HEK293 (cell line): ENCODE results near the gene PTPRK.

ENCODE experiments used
- CTCF ChIA-PET: fragments of 350-600 bp; formaldehyde crosslinking; extraction: SDS; loops from one replicate; lab custom pipeline; 2021; ENCODE audit warnings: antibody characterized with exemption; lab: Yijun Ruan, JAX
- POLR2A ChIA-PET: fragments of 300-600 bp; formaldehyde crosslinking; extraction: SDS; loops from one replicate; lab custom pipeline; 2020; ENCODE audit warnings: antibody characterized with exemption, inconsistent platforms; lab: Yijun Ruan, JAX
- H3K27ac ChIP-seq: fragments of 200-500 bp; sonication (Bioruptor generic); 2 replicates; pipeline ENCODE4 v1.5.1; 2014; ENCODE audit warnings: low read depth, low read length, control low read depth, inconsistent platforms; ENCODE audit errors: extremely low read depth
- H3K36me3 ChIP-seq, 2 experiments: fragments of 200-500 bp in 1 of 2; sonication (Bioruptor generic) in 1 of 2; 1 replicate in 1 of 2; 2 replicates in 1 of 2; pipeline ENCODE4 v1.5.1; 2014 to 2017; ENCODE audit warnings: inconsistent platforms in 2 of 2, low read length in 2 of 2; ENCODE audit not compliant: control insufficient read depth in 2 of 2, insufficient read depth in 1 of 2
- H3K4me1 ChIP-seq: fragments of 200-500 bp; sonication (Bioruptor generic); 2 replicates; pipeline ENCODE4 v1.5.1; 2014; ENCODE audit warnings: mild to moderate bottlenecking, low read length, inconsistent platforms; ENCODE audit not compliant: control insufficient read depth, insufficient read depth
- H3K4me3 ChIP-seq: 2 replicates; pipeline ENCODE4 v1.5.1; 2011; ENCODE audit warnings: low read depth, mild to moderate bottlenecking, control low read depth, low read length, moderate library complexity
- H3K9me3 ChIP-seq: fragments of 200-500 bp; sonication (Bioruptor generic); 2 replicates; pipeline ENCODE4 v1.5.1; 2014; ENCODE audit warnings: low read depth, low read length, inconsistent platforms; ENCODE audit not compliant: control insufficient read depth, insufficient read depth
- OSR2 ChIP-seq: fragments of 450-650 bp; formaldehyde crosslinking; IDR thresholded peaks from 2 replicates; pipeline ENCODE4 v1.5.1; 2016; ENCODE audit warnings: missing biosample characterization, missing genetic modification characterization
- PRDM1 ChIP-seq: fragments of 450-650 bp; formaldehyde crosslinking; IDR thresholded peaks from 2 replicates; pipeline ENCODE4; 2016; ENCODE audit warnings: missing biosample characterization, missing genetic modification characterization
- TRIM28 ChIP-seq: IDR thresholded peaks from 2 replicates; pipeline ENCODE4 v1.6.1; 2011; ENCODE audit warnings: low read length, control low read depth, borderline replicate concordance
- ZFP69B ChIP-seq: fragments of 450-650 bp; formaldehyde crosslinking; IDR thresholded peaks from 2 replicates; pipeline ENCODE4 v1.5.1; 2016; ENCODE audit warnings: missing biosample characterization, missing genetic modification characterization
- ZNF112 ChIP-seq: fragments of 450-650 bp; formaldehyde crosslinking; IDR thresholded peaks from 2 replicates; pipeline ENCODE4 v1.5.0; 2017; ENCODE audit warnings: missing biosample characterization, missing genetic modification characterization
- ZNF121 ChIP-seq: fragments of 450-650 bp; formaldehyde crosslinking; IDR thresholded peaks from 2 replicates; pipeline ENCODE4 v1.5.1; 2016; ENCODE audit warnings: missing biosample characterization, missing genetic modification characterization
- ZNF214 ChIP-seq: fragments of 450-650 bp; formaldehyde crosslinking; IDR thresholded peaks from 2 replicates; pipeline ENCODE4 v1.5.1; 2017; ENCODE audit warnings: missing biosample characterization, mild to moderate bottlenecking, missing genetic modification characterization, borderline replicate concordance
- ZNF324 ChIP-seq: fragments of 450-650 bp; formaldehyde crosslinking; IDR thresholded peaks from 2 replicates; pipeline ENCODE4 v1.5.1; 2016; ENCODE audit warnings: missing biosample characterization, missing genetic modification characterization
- ZNF549 ChIP-seq: fragments of 450-650 bp; IDR thresholded peaks from 2 replicates; pipeline ENCODE4 v1.5.1; 2018; ENCODE audit warnings: missing biosample characterization, missing genetic modification characterization, mild to moderate bottlenecking, inconsistent platforms, moderate library complexity
- ZNF768 ChIP-seq: fragments of 450-650 bp; formaldehyde crosslinking; IDR thresholded peaks from 2 replicates; pipeline ENCODE4 v1.5.1; 2018; ENCODE audit warnings: missing biosample characterization, mild to moderate bottlenecking, missing genetic modification characterization
- ZNF785 ChIP-seq: fragments of 450-650 bp; formaldehyde crosslinking; IDR thresholded peaks from 2 replicates; pipeline ENCODE4 v1.5.1; 2016; ENCODE audit warnings: missing biosample characterization, missing genetic modification characterization
- TF ChIP-seq, protein P1 (sequence below): fragments of 450-650 bp; formaldehyde crosslinking; IDR thresholded peaks from 2 replicates; pipeline ENCODE4 v1.5.1; 2016; ENCODE audit warnings: missing biosample characterization, missing genetic modification characterization
- TF ChIP-seq, protein P2 (sequence below): fragments of 450-650 bp; formaldehyde crosslinking; IDR thresholded peaks from 2 replicates; pipeline ENCODE4 v1.5.1; 2016; ENCODE audit warnings: missing biosample characterization, missing genetic modification characterization
- TF ChIP-seq, protein P3 (sequence below): fragments of 450-650 bp; formaldehyde crosslinking; conservative IDR thresholded peaks from 2 replicates; pipeline ENCODE4 v1.5.1; 2016; ENCODE audit warnings: low read depth, missing biosample characterization, missing genetic modification characterization
- TF ChIP-seq, protein P4 (sequence below): fragments of 450-650 bp; formaldehyde crosslinking; IDR thresholded peaks from 2 replicates; pipeline ENCODE4; 2016; ENCODE audit warnings: missing biosample characterization, missing genetic modification characterization
- TF ChIP-seq, protein P5 (sequence below): fragments of 450-650 bp; formaldehyde crosslinking; IDR thresholded peaks from 2 replicates; pipeline ENCODE4 v1.5.1; 2016; ENCODE audit warnings: missing biosample characterization, missing genetic modification characterization
- TF ChIP-seq, protein P6 (sequence below): fragments of 450-650 bp; formaldehyde crosslinking; IDR thresholded peaks from 2 replicates; pipeline ENCODE4 v1.5.0; 2017; ENCODE audit warnings: missing biosample characterization, missing genetic modification characterization, borderline replicate concordance
- TF ChIP-seq, protein P7 (sequence below): fragments of 450-650 bp; formaldehyde crosslinking; IDR thresholded peaks from 2 replicates; pipeline ENCODE4 v1.5.1; 2016; ENCODE audit warnings: missing biosample characterization, missing genetic modification characterization

PTPRK gene

DNA sequence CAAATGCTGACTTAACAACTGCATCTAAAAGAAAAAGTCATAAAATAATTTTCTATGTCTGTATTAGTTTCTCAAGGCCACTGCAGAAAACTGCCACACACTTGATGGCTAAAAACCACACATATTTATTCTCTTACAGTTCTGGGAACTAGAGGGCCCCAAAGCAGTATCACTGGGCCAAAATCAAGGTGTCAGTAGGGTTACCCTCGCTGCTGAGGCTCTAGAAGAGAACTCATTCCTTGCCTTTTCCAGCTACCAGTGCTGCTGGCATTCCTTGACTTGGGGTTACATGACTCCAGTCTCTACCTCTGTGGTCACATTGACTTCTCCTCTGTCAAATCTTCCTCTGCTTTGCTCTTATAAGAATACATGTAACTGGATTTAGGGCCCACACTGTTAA lies 494.9 kb downstream of the PTPRK start:
- Histone ChIP-seq H3K36me3 (no peaks in the 10 kb centered on the region), H3K27ac (no peak overlapping the region), H3K4me1 (no peaks in the 10 kb centered on the region), H3K4me3 (no peak overlapping the region), H3K9me3 (no peaks in the 10 kb centered on the region)
- TF ChIP-seq, protein P1, sequence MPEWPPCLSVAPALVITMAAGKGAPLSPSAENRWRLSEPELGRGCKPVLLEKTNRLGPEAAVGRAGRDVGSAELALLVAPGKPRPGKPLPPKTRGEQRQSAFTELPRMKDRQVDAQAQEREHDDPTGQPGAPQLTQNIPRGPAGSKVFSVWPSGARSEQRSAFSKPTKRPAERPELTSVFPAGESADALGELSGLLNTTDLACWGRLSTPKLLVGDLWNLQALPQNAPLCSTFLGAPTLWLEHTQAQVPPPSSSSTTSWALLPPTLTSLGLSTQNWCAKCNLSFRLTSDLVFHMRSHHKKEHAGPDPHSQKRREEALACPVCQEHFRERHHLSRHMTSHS, result no peak
- TF ChIP-seq ZNF549 (tag by site-specific recombination) (no peak), TRIM28 (no peak), ZNF214 (tag by site-specific recombination) (no peak), PRDM1 (tag by site-specific recombination) (no peak), ZNF112 (no peak), ZNF768 (tag by site-specific recombination) (no peak)
- TF ChIP-seq, protein P2, sequence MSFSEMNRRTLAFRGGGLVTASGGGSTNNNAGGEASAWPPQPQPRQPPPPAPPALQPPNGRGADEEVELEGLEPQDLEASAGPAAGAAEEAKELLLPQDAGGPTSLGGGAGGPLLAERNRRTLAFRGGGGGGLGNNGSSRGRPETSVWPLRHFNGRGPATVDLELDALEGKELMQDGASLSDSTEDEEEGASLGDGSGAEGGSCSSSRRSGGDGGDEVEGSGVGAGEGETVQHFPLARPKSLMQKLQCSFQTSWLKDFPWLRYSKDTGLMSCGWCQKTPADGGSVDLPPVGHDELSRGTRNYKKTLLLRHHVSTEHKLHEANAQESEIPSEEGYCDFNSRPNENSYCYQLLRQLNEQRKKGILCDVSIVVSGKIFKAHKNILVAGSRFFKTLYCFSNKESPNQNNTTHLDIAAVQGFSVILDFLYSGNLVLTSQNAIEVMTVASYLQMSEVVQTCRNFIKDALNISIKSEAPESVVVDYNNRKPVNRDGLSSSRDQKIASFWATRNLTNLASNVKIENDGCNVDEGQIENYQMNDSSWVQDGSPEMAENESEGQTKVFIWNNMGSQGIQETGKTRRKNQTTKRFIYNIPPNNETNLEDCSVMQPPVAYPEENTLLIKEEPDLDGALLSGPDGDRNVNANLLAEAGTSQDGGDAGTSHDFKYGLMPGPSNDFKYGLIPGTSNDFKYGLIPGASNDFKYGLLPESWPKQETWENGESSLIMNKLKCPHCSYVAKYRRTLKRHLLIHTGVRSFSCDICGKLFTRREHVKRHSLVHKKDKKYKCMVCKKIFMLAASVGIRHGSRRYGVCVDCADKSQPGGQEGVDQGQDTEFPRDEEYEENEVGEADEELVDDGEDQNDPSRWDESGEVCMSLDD (tag by site-specific recombination), result no peak
- TF ChIP-seq, protein P3, sequence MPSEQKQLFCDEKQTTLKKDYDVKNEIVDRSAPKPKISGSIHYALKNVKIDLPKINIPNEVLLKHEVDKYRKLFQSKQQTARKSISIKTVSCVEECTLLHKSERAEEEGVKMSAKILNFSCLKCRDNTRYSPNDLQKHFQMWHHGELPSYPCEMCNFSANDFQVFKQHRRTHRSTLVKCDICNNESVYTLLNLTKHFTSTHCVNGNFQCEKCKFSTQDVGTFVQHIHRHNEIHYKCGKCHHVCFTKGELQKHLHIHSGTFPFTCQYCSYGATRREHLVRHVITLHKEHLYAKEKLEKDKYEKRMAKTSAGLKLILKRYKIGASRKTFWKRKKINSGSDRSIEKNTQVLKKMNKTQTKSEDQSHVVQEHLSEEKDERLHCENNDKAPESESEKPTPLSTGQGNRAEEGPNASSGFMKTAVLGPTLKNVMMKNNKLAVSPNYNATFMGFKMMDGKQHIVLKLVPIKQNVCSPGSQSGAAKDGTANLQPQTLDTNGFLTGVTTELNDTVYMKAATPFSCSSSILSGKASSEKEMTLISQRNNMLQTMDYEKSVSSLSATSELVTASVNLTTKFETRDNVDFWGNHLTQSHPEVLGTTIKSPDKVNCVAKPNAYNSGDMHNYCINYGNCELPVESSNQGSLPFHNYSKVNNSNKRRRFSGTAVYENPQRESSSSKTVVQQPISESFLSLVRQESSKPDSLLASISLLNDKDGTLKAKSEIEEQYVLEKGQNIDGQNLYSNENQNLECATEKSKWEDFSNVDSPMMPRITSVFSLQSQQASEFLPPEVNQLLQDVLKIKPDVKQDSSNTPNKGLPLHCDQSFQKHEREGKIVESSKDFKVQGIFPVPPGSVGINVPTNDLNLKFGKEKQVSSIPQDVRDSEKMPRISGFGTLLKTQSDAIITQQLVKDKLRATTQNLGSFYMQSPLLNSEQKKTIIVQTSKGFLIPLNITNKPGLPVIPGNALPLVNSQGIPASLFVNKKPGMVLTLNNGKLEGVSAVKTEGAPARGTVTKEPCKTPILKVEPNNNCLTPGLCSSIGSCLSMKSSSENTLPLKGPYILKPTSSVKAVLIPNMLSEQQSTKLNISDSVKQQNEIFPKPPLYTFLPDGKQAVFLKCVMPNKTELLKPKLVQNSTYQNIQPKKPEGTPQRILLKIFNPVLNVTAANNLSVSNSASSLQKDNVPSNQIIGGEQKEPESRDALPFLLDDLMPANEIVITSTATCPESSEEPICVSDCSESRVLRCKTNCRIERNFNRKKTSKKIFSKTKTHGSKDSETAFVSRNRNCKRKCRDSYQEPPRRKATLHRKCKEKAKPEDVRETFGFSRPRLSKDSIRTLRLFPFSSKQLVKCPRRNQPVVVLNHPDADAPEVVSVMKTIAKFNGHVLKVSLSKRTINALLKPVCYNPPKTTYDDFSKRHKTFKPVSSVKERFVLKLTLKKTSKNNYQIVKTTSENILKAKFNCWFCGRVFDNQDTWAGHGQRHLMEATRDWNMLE (tag by site-specific recombination), result no peak
- TF ChIP-seq, protein P4, sequence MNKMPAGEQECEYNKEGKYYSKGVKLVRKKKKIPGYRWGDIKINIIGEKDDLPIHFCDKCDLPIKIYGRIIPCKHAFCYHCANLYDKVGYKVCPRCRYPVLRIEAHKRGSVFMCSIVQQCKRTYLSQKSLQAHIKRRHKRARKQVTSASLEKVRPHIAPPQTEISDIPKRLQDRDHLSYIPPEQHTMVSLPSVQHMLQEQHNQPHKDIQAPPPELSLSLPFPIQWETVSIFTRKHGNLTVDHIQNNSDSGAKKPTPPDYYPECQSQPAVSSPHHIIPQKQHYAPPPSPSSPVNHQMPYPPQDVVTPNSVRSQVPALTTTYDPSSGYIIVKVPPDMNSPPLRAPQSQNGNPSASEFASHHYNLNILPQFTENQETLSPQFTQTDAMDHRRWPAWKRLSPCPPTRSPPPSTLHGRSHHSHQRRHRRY, result no peak
- CTCF ChIA-PET, result interaction anchor here (0.6 kb wide), 1 partner anchor 290 kb away, joined by 3 read pairs; no protein-coding TSS in a partner anchor
- POLR2A ChIA-PET, result no interaction called here

DNA sequence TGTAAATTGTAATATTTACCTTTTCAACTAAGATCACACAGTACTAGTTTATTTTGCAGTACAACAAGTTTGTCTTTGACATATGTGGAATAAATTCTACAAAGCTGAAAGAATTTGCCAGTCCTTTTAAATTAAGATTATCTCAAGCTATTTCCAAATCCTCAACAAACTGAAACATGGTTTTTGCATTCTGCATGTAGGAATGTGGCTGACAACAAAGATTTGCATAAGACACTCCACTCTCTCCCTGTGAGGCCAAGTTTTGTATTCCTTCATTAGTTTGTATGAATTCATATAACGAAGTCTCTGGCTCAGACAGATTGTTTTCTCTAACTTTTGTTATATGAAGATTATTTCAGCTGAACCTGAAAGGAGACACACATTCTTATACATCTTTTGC lies 495.4 kb downstream of the PTPRK start:
- no peak overlapping the region for H3K4me3 ChIP-seq
- H3K9me3 ChIP-seq, result no peaks in the 10 kb centered on the region
- H3K36me3 ChIP-seq, result no peaks in the 10 kb centered on the region
- no peaks in the 10 kb centered on the region for H3K4me1 ChIP-seq
- ChIA-PET POLR2A (no interaction called here), CTCF (interaction anchor here (0.6 kb wide), 1 partner anchor 291 kb away, joined by 3 read pairs; no protein-coding TSS in a partner anchor)
- H3K27ac ChIP-seq, result no peak overlapping the region
- TF ChIP-seq, protein P5, sequence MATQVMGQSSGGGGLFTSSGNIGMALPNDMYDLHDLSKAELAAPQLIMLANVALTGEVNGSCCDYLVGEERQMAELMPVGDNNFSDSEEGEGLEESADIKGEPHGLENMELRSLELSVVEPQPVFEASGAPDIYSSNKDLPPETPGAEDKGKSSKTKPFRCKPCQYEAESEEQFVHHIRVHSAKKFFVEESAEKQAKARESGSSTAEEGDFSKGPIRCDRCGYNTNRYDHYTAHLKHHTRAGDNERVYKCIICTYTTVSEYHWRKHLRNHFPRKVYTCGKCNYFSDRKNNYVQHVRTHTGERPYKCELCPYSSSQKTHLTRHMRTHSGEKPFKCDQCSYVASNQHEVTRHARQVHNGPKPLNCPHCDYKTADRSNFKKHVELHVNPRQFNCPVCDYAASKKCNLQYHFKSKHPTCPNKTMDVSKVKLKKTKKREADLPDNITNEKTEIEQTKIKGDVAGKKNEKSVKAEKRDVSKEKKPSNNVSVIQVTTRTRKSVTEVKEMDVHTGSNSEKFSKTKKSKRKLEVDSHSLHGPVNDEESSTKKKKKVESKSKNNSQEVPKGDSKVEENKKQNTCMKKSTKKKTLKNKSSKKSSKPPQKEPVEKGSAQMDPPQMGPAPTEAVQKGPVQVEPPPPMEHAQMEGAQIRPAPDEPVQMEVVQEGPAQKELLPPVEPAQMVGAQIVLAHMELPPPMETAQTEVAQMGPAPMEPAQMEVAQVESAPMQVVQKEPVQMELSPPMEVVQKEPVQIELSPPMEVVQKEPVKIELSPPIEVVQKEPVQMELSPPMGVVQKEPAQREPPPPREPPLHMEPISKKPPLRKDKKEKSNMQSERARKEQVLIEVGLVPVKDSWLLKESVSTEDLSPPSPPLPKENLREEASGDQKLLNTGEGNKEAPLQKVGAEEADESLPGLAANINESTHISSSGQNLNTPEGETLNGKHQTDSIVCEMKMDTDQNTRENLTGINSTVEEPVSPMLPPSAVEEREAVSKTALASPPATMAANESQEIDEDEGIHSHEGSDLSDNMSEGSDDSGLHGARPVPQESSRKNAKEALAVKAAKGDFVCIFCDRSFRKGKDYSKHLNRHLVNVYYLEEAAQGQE (tag by site-specific recombination), result no peak
- TF ChIP-seq ZNF121 (tag by site-specific recombination), result no peak
- no peak for TF ChIP-seq OSR2 (tag by site-specific recombination)
- no peak for TF ChIP-seq ZNF785 (tag by site-specific recombination)
- TF ChIP-seq, protein P6, sequence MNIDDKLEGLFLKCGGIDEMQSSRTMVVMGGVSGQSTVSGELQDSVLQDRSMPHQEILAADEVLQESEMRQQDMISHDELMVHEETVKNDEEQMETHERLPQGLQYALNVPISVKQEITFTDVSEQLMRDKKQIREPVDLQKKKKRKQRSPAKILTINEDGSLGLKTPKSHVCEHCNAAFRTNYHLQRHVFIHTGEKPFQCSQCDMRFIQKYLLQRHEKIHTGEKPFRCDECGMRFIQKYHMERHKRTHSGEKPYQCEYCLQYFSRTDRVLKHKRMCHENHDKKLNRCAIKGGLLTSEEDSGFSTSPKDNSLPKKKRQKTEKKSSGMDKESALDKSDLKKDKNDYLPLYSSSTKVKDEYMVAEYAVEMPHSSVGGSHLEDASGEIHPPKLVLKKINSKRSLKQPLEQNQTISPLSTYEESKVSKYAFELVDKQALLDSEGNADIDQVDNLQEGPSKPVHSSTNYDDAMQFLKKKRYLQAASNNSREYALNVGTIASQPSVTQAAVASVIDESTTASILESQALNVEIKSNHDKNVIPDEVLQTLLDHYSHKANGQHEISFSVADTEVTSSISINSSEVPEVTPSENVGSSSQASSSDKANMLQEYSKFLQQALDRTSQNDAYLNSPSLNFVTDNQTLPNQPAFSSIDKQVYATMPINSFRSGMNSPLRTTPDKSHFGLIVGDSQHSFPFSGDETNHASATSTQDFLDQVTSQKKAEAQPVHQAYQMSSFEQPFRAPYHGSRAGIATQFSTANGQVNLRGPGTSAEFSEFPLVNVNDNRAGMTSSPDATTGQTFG (tag by site-specific recombination), result no peak
- TF ChIP-seq, protein P7, sequence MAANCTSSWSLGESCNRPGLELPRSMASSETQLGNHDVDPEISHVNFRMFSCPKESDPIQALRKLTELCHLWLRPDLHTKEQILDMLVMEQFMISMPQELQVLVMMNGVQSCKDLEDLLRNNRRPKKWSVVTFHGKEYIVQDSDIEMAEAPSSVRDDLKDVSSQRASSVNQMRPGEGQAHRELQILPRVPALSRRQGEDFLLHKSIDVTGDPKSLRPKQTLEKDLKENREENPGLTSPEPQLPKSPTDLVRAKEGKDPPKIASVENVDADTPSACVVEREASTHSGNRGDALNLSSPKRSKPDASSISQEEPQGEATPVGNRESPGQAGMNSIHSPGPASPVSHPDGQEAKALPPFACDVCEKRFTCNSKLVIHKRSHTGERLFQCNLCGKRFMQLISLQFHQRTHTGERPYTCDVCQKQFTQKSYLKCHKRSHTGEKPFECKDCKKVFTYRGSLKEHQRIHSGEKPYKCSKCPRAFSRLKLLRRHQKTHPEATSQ (tag by site-specific recombination), result no peak
- no peak for TF ChIP-seq ZFP69B
- no peak for TF ChIP-seq ZNF324
